Measurements from ENCODE around the gene HPGDS. TPM values are rescaled to one million over a fixed set of nuclear protein-coding genes. Genes with fewer than 3 reads are reported as not detected.

Gene HPGDS
- total RNA-seq, 5 donors from 2014 or later (not counting 1 experiment from before 2014, with no cell fraction given), result 0.47 to 1.3 (median 1.2) TPM

DNA sequence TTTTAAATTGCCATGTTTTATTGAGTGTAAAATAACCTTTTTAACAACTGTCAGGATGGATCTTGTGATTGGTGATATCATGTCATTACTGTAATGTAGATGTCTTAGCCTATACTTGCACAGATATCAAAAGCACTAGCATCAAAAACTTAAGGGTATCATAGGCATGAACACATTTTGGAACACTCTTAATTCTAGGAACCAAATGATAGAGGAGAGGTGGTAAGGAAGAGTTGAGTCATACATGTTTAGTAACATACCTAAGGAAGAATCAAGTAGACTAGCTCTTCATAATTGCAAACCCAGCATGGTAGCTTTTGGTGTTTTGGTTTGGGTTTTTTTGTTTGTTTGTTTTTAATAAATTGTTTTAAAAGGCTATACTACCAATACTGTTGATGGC, 91.5 kb downstream of the HPGDS start:
- Histone ChIP-seq H3K9me3 (no peaks in the 10 kb centered on the region), H3K27me3 (replicated peaks in 1 of 2; ENCODE audit: control insufficient read depth in 2 of 2, extremely low read depth in 1 of 2, insufficient read depth in 2 of 2, low read length in 1 of 2) (no peaks in the 10 kb centered on the region), H3K36me3 (ENCODE audit: control insufficient read depth in 2 of 2, extremely low read depth in 1 of 2, insufficient read depth in 1 of 2, low read length in 1 of 2) (peaks cover 6 to 48% of the 10 kb centered on the region in 2 donors), H3K4me1 (ENCODE audit: control insufficient read depth in 1 of 2, extremely low read depth in 1 of 2, insufficient read depth in 2 of 2, low read length in 2 of 2) (no peaks in the 10 kb centered on the region), H3K4me3 (ENCODE audit: control insufficient read depth in 1 of 2, extremely low read depth in 1 of 2, low read length in 1 of 2) (no peak overlapping the region), H3K27ac (ENCODE audit: low read length) (no peak overlapping the region)
- DNase-seq (no peak), ATAC-seq (replicated peaks in 1 of 4) (no peak)
- ChIA-PET CTCF (no interaction called here), POLR2A (interaction anchor here in 1 of 2 donors (0.5 kb wide), 1 partner anchor 53 kb away, joined by 4 read pairs; no protein-coding TSS in a partner anchor)
- H3K4me1 Mint-ChIP-seq, result no peaks in the 10 kb centered on the region
- no peak overlapping the region for H3K27ac Mint-ChIP-seq
- no peaks in the 10 kb centered on the region for H3K9me3 Mint-ChIP-seq
- H3K4me3 Mint-ChIP-seq, result no peak overlapping the region
- H3K27me3 Mint-ChIP-seq, result no peaks in the 10 kb centered on the region
- H3K36me3 Mint-ChIP-seq, result peaks cover 42% of the 10 kb centered on the region

Other genes with a start within 250 kb of the HPGDS start
- 10 to 100 TPM; 17.1 to 22.9 (median 20.0) TPM for gene SMARCAD1, start 135.0 kb downstream of the HPGDS start, total RNA-seq
- 10 to 100 TPM; 27.1 to 32.0 (median 29.6) TPM for gene PDLIM5, start 109.1 kb upstream of the HPGDS start, total RNA-seq

Data from T-cell (primary cell).